Left renal pelvis (tissue), 4 donors: ENCODE data around the gene FAU. TPM values are rescaled to one million over a fixed set of nuclear protein-coding genes. Genes with fewer than 3 reads are reported as not detected.

Experiments
- DNase-seq, 4 donors: peaks; one replicate each; pipeline ENCODE4 v3.0.0-alpha.2; 2013; ENCODE audit warnings: low read depth in 4 of 4, low spot score in 3 of 4
- polyA plus RNA-seq, 4 donors: library from polyadenylated mRNA; unstranded; fragments of 120-200 nt; gene quantifications; one replicate each; pipeline ENCODE4 v1.2.1, GENCODE V29; 2013; ENCODE audit not compliant: insufficient read length in 4 of 4

FAU gene
- polyA plus RNA-seq, 4 donors = 557 to 830 (median 587) TPM

GRCh38 chr11:65136515-65137096, 14.7 kb upstream of the FAU start:
- DNase-seq = no peak

- DNase-seq = no peak
These were observed 13.8 kb upstream of the FAU start for GRCh38 chr11:65135633-65136145.

- peak in 3 of 4 donors; percentile 89 to 92 (median 91) for DNase-seq
These were observed 13.2 kb upstream of the FAU start for GRCh38 chr11:65134952-65135632.

GRCh38 chr11:65134240-65134951, 12.5 kb upstream of the FAU start, which contains the start of gene SYVN1:
SYVN1 (minus strand) TSS chr11:65134519; CDS start chr11:65133601, 918 bp downstream.
- DNase-seq = peak in 2 of 4 donors; percentile 81 to 91

- no peak for DNase-seq
These were observed 11.8 kb upstream of the FAU start for GRCh38 chr11:65133724-65134123.

- DNase-seq = no peak
These were observed 11.2 kb upstream of the FAU start for GRCh38 chr11:65132988-65133700.

GRCh38 chr11:65132238-65132987, 10.5 kb upstream of the FAU start:
- DNase-seq = no peak

GRCh38 chr11:65131895-65132237, 9.9 kb upstream of the FAU start:
- no peak for DNase-seq

GRCh38 chr11:65131417-65131776, 9.5 kb upstream of the FAU start:
- DNase-seq = no peak

GRCh38 chr11:65130631-65131416, 8.9 kb upstream of the FAU start:
- DNase-seq = no peak

GRCh38 chr11:65129649-65130441, 7.9 kb upstream of the FAU start:
- no peak for DNase-seq

GRCh38 chr11:65128182-65129145, 6.5 kb upstream of the FAU start:
- DNase-seq = no peak

- DNase-seq = no peak
These were observed 5.7 kb upstream of the FAU start for GRCh38 chr11:65127473-65128181.

GRCh38 chr11:65126624-65127274, 4.8 kb upstream of the FAU start:
- DNase-seq = no peak

GRCh38 chr11:65125197-65126056, 3.5 kb upstream of the FAU start:
- no peak for DNase-seq
